Measurements from ENCODE around the gene CYRIA. TPM values are rescaled to one million over a fixed set of nuclear protein-coding genes. Genes with fewer than 3 reads are reported as not detected.

Gene CYRIA
- total RNA-seq (2022) (0.19 and 0.22 TPM in 2 replicates), Bru-seq, nascent RNA (percentile 17 among the genes with signal in this experiment), BruChase-seq, experiment 1, labeled RNA remaining after a 6-hour chase (percentile 13 among the genes with signal in this experiment), BruChase-seq, experiment 2, labeled RNA remaining after a 2-hour chase (percentile 11 among the genes with signal in this experiment)
- long read RNA-seq, result 0 reads

DNA sequence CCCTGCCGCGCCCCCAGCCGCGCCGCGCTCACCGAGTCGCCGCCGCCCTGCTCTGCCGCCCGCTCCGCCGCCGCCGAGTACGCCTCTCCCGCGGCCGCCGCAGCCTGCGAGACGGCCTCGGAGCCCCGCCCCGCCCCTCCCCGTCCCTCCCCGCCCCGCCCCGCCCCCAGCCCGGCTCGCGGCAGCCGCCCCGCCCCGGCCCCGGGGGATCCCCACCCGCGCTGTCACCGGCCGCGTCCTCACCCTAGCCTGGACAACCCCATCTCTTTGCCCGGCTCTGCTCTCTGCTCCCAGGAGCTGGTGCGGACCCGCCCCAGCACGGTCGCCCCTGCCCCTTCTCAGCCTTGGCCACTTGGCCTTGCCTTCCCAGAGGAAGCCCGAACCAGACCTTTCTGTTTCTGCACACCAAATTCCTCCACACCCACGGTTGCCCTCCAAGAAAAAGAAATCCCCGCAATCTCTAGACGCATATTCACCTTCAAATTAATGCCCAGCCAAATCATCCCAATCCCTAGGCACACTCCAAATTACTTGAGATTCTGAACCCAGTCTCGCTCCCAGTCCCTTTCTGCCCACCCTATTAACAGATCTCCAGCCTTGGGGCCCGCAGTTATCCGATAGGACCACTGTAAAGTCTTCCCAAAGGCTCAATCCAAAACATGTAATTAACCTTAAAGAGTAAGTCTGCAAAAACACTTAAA lies at the start of gene CYRIA:
CYRIA (minus strand) TSS at position 87 of the 701 bp plus-strand sequence. CDS start 77,715 bp downstream, outside the sequence.
- peaks cover 57% of the 10 kb centered on the region for H3K27me3 Mint-ChIP-seq (ENCODE audit: unreplicated experiment)
- DNase-seq, result peak; percentile 43
- TF ChIP-seq, protein P1, sequence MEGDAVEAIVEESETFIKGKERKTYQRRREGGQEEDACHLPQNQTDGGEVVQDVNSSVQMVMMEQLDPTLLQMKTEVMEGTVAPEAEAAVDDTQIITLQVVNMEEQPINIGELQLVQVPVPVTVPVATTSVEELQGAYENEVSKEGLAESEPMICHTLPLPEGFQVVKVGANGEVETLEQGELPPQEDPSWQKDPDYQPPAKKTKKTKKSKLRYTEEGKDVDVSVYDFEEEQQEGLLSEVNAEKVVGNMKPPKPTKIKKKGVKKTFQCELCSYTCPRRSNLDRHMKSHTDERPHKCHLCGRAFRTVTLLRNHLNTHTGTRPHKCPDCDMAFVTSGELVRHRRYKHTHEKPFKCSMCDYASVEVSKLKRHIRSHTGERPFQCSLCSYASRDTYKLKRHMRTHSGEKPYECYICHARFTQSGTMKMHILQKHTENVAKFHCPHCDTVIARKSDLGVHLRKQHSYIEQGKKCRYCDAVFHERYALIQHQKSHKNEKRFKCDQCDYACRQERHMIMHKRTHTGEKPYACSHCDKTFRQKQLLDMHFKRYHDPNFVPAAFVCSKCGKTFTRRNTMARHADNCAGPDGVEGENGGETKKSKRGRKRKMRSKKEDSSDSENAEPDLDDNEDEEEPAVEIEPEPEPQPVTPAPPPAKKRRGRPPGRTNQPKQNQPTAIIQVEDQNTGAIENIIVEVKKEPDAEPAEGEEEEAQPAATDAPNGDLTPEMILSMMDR (IDR thresholded peaks at IDR 0.05; ENCODE audit: unreplicated experiment), result no peak
- intact Hi-C loops (cut with micrococcal nuclease; ENCODE audit: unreplicated experiment), result no loop called here
- peaks cover 7% of the 10 kb centered on the region for H3K36me3 Mint-ChIP-seq (ENCODE audit: insufficient read depth, unreplicated experiment)
- H3K27ac Mint-ChIP-seq (ENCODE audit: unreplicated experiment), result peak within 1 kb of the TSS; percentile 24
- BruUV-seq (replicated peaks), result no TSS peak
- H3K4me3 Mint-ChIP-seq (ENCODE audit: low read depth, unreplicated experiment), result peak within 1 kb of the TSS; percentile 74
- CTCF ChIA-PET, result no interaction called here
- peaks cover 16% of the 10 kb centered on the region for H3K4me1 Mint-ChIP-seq (ENCODE audit: low read depth, unreplicated experiment)
- no peaks in the 10 kb centered on the region for H3K9me3 Mint-ChIP-seq (ENCODE audit: low read depth, unreplicated experiment)

DNA sequence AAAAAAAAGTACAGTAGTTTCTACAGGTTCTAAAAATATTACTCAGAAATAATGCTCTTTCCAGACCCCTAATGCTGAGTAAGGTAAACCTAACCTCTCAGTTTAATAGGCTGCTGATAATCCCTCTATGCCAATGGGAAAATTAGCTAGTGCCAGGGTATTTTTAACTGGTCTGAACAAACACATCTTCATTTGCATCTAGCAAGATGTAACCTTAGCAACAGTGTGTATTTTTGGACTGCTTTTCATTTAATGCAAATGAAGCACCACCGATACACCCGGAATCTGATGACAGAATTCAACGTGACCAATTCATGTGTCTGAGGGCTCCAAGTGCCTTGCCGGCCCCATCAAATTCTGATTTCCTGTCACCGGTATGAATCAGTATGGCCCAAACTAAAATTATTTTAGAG lies 47.4 kb upstream of the CYRIA start:
- no peaks in the 10 kb centered on the region for H3K4me1 Mint-ChIP-seq (ENCODE audit: low read depth, unreplicated experiment)
- H3K9me3 Mint-ChIP-seq (ENCODE audit: low read depth, unreplicated experiment), result peaks cover 3% of the 10 kb centered on the region
- intact Hi-C loops (cut with micrococcal nuclease; ENCODE audit: unreplicated experiment), result no loop called here
- H3K36me3 Mint-ChIP-seq (ENCODE audit: insufficient read depth, unreplicated experiment), result no peaks in the 10 kb centered on the region
- no peak for DNase-seq
- CTCF ChIA-PET, result no interaction called here
- peaks cover 46% of the 10 kb centered on the region for H3K27me3 Mint-ChIP-seq (ENCODE audit: unreplicated experiment)
- no TSS peak for BruUV-seq (replicated peaks)
- no peak overlapping the region for H3K4me3 Mint-ChIP-seq (ENCODE audit: low read depth, unreplicated experiment)
- no peak overlapping the region for H3K27ac Mint-ChIP-seq (ENCODE audit: unreplicated experiment)
- TF ChIP-seq, protein P1 (IDR thresholded peaks at IDR 0.05; ENCODE audit: unreplicated experiment), result no peak

GRCh38 chr2:16709769-16710168 lies 44.1 kb upstream of the CYRIA start:
- BruUV-seq (replicated peaks), result no TSS peak
- TF ChIP-seq, protein P1 (IDR thresholded peaks at IDR 0.05; ENCODE audit: unreplicated experiment), result no peak
- CTCF ChIA-PET, result no interaction called here

GRCh38 chr2:16708173-16708572 lies 42.5 kb upstream of the CYRIA start:
- peaks cover 3% of the 10 kb centered on the region for H3K9me3 Mint-ChIP-seq (ENCODE audit: low read depth, unreplicated experiment)
- intact Hi-C loops (cut with micrococcal nuclease; ENCODE audit: unreplicated experiment), result no loop called here

More at GRCh38 chr2:16709769-16710168, 44.1 kb upstream of the CYRIA start:
- Mint-ChIP-seq H3K9me3 (ENCODE audit: low read depth, unreplicated experiment) (peaks cover 3% of the 10 kb centered on the region), H3K27me3 (ENCODE audit: unreplicated experiment) (peaks cover 38% of the 10 kb centered on the region), H3K36me3 (ENCODE audit: insufficient read depth, unreplicated experiment) (no peaks in the 10 kb centered on the region), H3K4me3 (ENCODE audit: low read depth, unreplicated experiment) (no peak overlapping the region), H3K4me1 (ENCODE audit: low read depth, unreplicated experiment) (no peaks in the 10 kb centered on the region), H3K27ac (ENCODE audit: unreplicated experiment) (no peak overlapping the region)
- intact Hi-C loops (cut with micrococcal nuclease; ENCODE audit: unreplicated experiment), result no loop called here
- DNase-seq, result no peak

More at GRCh38 chr2:16708173-16708572, 42.5 kb upstream of the CYRIA start:
- Mint-ChIP-seq H3K27me3 (ENCODE audit: unreplicated experiment) (peaks cover 28% of the 10 kb centered on the region), H3K27ac (ENCODE audit: unreplicated experiment) (no peak overlapping the region), H3K4me3 (ENCODE audit: low read depth, unreplicated experiment) (no peak overlapping the region), H3K4me1 (ENCODE audit: low read depth, unreplicated experiment) (no peaks in the 10 kb centered on the region), H3K36me3 (ENCODE audit: insufficient read depth, unreplicated experiment) (no peaks in the 10 kb centered on the region)
- TF ChIP-seq, protein P1 (IDR thresholded peaks at IDR 0.05; ENCODE audit: unreplicated experiment), result no peak
- CTCF ChIA-PET, result no interaction called here
- no peak for DNase-seq
- BruUV-seq (replicated peaks), result no TSS peak
